ENCODE measurements around the gene HAND1.
A peak's percentile ranks its signal among the peaks of the same experiment; 100 is the strongest.

HAND1 gene

GRCh38 chr5:154505567-154505966 is 27.5 kb upstream of the HAND1 start:
- DNase-seq (ENCODE audit: low spot score): no peak

DNA sequence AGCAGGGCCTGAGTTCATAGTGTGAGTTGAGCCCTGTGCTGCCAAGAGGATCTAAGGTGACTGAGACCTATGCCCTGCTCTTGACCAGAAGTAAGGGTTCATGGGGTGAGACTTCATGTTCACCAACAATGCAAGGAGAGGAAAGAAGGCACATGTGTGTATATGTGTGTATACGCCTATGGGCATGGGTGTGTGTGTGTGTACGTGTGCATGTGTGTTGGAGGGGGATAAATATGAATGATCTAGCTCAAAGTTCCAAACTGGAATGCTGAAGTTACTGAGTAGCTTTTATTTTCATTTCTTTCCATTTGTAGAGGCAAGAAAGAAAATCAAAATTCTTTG is 25.6 kb upstream of the HAND1 start:
- DNase-seq (ENCODE audit: low spot score): no peak

GRCh38 chr5:154502180-154502579 is 24.2 kb upstream of the HAND1 start:
- no peak for DNase-seq (ENCODE audit: low spot score)

GRCh38 chr5:154501566-154501965 is 23.5 kb upstream of the HAND1 start:
- no peak for DNase-seq (ENCODE audit: low spot score)

GRCh38 chr5:154498994-154499393 is 21.0 kb upstream of the HAND1 start:
- no peak for DNase-seq (ENCODE audit: low spot score)

DNA sequence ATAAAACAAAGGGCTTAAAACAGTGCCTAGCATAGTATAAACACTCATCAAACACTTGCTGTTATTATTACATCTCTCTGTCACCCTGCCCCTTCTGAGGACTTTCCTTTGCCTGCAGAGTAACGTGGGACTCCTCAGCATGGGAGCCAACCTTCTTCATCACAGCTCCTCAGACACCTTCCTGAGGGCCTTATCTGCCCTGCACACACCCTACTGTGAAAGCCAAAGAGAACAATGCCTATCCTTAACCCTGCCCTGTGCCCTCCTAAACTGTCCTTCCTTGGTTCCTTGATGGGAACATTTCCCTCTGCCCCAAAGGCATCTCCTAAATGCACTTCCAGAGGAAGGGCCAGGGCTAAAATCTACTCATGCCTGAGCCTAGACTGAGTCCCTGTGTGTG is 20.6 kb upstream of the HAND1 start:
- DNase-seq (ENCODE audit: low spot score): no peak

DNA sequence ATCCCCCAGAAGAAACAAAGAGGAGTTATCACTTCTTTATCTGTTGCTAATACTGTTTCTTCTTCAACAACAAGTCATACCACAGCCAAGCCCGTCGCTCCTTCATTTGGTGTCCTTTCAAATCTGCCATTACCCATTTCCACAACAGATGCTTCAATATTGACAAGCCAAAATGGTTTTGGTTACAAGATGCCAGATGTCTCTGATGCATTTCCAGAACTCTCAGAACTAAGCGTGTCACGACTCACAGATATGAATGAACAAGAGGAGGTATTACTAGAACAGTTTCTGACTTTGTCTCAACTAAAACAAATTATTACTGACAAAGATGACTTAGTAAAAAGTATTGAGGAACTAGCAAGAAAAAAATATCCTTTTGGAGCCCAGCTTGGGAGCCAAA is 16.0 kb upstream of the HAND1 start:
- DNase-seq (ENCODE audit: low spot score): no peak

- peak; percentile 2 for DNase-seq (ENCODE audit: low spot score)
Measured at GRCh38 chr5:154493274-154493673, 15.2 kb upstream of the HAND1 start.

GRCh38 chr5:154491941-154492340 is 13.9 kb upstream of the HAND1 start:
- DNase-seq (ENCODE audit: low spot score): peak; percentile 1

- no peak for DNase-seq (ENCODE audit: low spot score)
Measured at GRCh38 chr5:154487541-154487940, 9.5 kb upstream of the HAND1 start.

DNA sequence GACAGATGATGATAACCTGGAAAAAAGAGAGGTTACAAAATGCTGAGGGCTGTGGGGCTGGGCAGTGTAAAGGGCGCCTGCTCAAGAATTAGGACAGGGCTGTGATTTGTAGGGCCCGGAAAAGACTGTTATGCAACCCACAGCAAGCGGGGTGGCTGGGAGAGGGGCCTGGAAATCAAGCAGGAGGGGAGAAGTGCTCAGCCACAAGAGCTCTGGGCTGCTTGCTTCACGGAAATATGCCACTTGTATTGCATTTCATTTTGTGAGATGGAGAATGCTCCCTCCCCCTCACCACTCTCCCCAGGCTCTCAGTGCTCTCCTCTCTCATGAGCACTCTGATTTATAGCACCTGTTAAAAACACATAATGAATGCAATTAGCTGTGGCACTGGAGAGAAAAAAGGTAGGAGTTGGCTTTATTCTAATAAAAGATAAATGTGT is 8.4 kb upstream of the HAND1 start:
- DNase-seq (ENCODE audit: low spot score): no peak

GRCh38 chr5:154485850-154486426 is 7.9 kb upstream of the HAND1 start:
- DNase-seq (ENCODE audit: low spot score): no peak

- no peak for DNase-seq (ENCODE audit: low spot score)
Measured at GRCh38 chr5:154485096-154485491, 7.1 kb upstream of the HAND1 start.

- no peak for DNase-seq (ENCODE audit: low spot score)
Measured at GRCh38 chr5:154484393-154485095, 6.5 kb upstream of the HAND1 start.

- DNase-seq (ENCODE audit: low spot score): no peak
Measured at GRCh38 chr5:154483654-154484392, 5.8 kb upstream of the HAND1 start.

DNA sequence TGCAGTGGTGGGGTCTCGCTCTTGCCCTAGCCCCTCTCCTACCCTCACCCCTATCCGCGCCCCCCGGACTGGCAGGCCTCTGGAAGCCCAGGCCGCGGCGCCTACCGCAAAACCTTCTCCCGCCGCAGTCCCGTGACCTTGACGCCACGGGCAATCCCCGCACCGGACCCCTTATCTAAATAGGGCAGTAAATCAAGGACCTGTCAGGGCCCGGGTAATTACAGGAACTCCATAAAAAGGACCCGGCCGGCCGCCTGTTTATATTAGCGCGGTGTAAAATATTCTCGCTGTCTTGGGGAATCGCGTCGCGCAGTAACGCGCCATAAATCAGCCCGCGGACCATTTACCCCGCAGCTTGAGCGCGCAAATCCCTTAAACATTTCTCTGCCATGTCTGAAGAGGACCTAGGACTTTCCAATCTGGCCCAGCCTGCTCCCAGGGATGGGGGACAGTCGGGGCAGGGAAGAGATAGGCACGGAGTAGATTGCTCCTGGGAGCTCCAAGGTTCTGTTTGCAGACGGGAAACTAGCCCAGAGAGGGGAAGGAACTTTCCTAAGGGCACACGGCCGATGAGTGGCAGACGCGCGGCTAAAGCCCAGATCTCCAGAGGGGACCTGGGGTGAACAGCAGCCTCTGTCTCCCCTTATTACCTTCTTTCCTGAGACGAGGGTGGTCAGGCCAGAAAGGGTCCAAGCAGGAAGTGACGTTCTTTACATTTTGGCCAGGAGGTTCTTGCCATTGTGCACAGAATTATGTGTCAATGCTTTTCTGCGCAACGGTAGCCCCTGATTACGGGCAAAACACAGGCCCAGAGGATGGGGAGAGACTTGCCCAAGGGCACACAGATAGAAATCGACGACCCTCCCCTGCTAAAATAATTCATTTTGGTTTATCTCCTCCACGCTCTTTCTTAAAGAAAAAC is 4.8 kb upstream of the HAND1 start:
- no peak for DNase-seq (ENCODE audit: low spot score)

GRCh38 chr5:154481584-154482381 is 3.8 kb upstream of the HAND1 start:
- DNase-seq (ENCODE audit: low spot score): no peak

- no peak for DNase-seq (ENCODE audit: low spot score)
Measured at GRCh38 chr5:154480847-154481246, 2.8 kb upstream of the HAND1 start.

DNA sequence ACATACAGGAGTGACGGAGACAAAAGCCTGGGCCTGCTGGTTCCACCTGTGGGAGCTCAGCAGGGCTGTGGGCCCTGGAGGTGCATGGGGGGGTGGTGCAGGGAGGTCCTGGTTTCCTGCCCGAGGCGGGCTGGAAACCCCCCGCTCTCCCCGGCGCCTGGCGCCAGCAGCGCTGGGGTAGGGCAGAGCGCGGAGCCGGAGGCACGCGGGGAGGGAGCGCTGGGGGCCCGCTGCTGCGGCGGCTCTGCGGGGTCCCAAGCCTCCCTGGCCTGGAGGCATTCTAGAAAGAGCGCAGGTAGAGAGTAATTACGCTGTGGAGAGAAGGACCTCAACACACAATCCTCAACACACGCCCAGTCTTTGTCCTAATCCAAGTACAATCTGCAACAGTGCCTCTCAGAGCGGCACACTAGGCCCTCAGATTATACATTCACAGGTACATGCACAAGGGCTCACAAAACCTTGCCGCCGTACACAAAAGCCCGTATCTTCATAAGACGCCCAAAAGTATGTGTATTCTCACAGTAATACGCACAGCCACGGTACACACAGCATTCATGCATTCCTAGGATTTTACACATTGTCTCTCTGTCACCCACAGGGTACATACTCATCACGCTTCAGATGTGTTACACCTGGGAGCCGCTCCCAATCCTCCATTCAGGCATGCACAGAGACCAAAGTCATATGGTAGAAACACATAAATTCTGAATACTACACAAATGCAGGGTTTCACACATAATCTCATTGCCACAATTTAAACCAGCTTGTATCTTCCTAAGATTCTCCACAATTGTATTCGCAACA is 2.1 kb upstream of the HAND1 start:
- no peak for DNase-seq (ENCODE audit: low spot score)

- DNase-seq (ENCODE audit: low spot score): no peak
Measured at GRCh38 chr5:154479160-154479943, 1.3 kb upstream of the HAND1 start.
